A673 (cell line): Measurements from ENCODE around the gene PSMB2. TPM values are rescaled to one million over a fixed set of nuclear protein-coding genes. Genes with fewer than 3 reads are reported as not detected.
A peak's percentile ranks its signal among the peaks of the same experiment; 100 is the strongest.

ENCODE experiments used
- BruUV-seq: library from RNA; stranded (reverse); fragments of 400-500 nt; replicated peaks from 2 replicates; lab custom pipeline; 2021; lab: Mats Ljungman, UMichigan
- CTCF ChIA-PET: fragments of 300-600 bp; sonication (Branson Sonifier 250); formaldehyde crosslinking; loops from one replicate; lab custom pipeline; 2022; ENCODE audit warnings: antibody characterized with exemption; lab: Charles Lee
- POLR2A ChIA-PET: fragments of 300-600 bp; sonication (Branson Sonifier 250); formaldehyde crosslinking; loops from one replicate; lab custom pipeline; 2022; ENCODE audit warnings: antibody characterized with exemption; ENCODE audit not compliant: low non-redundant PET; lab: Charles Lee
- DNase-seq: peaks from one replicate; pipeline ENCODE4 v3.0.0-alpha.2; 2015; ENCODE audit warnings: low spot score
- H3K27ac ChIP-seq: fragments of 200-600 bp; sonication (generic); 2 replicates; pipeline ENCODE4 v1.5.1; 2016; ENCODE audit warnings: mixed run types, low read depth, mild to moderate bottlenecking, mixed read lengths, antibody characterized with exemption, low read length; ENCODE audit not compliant: poor library complexity, severe bottlenecking
- H3K27me3 ChIP-seq: fragments of 200-600 bp; sonication (generic); replicated peaks from 2 replicates; pipeline ENCODE4 v1.6.1; 2017; ENCODE audit warnings: mixed run types, low read depth, mild to moderate bottlenecking, mixed read lengths, antibody characterized with exemption, low read length; ENCODE audit not compliant: insufficient read depth, poor library complexity
- H3K36me3 ChIP-seq: fragments of 200-600 bp; sonication (generic); 2 replicates; pipeline ENCODE4 v1.6.1; 2016; ENCODE audit warnings: mixed run types, mild to moderate bottlenecking, mixed read lengths, antibody characterized with exemption, low read length; ENCODE audit not compliant: insufficient read depth, poor library complexity, severe bottlenecking
- H3K4me1 ChIP-seq: fragments of 200-600 bp; sonication (generic); 2 replicates; pipeline ENCODE4 v1.6.1; 2017; ENCODE audit warnings: mixed run types, mild to moderate bottlenecking, mixed read lengths, antibody characterized with exemption, low read length; ENCODE audit not compliant: insufficient read depth, poor library complexity, severe bottlenecking
- H3K4me3 ChIP-seq: fragments of 200-600 bp; sonication (generic); 2 replicates; pipeline ENCODE4 v1.5.1; 2016; ENCODE audit warnings: low read depth, mixed run types, mild to moderate bottlenecking, mixed read lengths, low read length; ENCODE audit not compliant: poor library complexity, severe bottlenecking
- H3K9me3 ChIP-seq: fragments of 200-600 bp; sonication (generic); 2 replicates; pipeline ENCODE4 v1.6.1; 2016; ENCODE audit warnings: mixed run types, low read depth, mild to moderate bottlenecking, mixed read lengths, antibody characterized with exemption, low read length; ENCODE audit not compliant: poor library complexity, severe bottlenecking
- EZH2 ChIP-seq: fragments of 200-600 bp; sonication (generic); IDR thresholded peaks from 2 replicates; pipeline ENCODE4 v1.6.1; 2017; ENCODE audit warnings: borderline replicate concordance, low read depth, mild to moderate bottlenecking, mixed read lengths, antibody characterized with exemption, low read length; ENCODE audit not compliant: poor library complexity, severe bottlenecking
- intact Hi-C: fragments of 100-400 bp; cut with micrococcal nuclease; formaldehyde crosslinking; loops from one replicate; pipeline ENCODE4 v1.10.0; 2022; ENCODE audit not compliant: unreplicated experiment
- total RNA-seq: library from RNA; stranded (reverse); gene quantifications from 2 replicates; pipeline ENCODE4 v1.2.3, GENCODE V29; 2021
- TF ChIP-seq, protein P1 (sequence below): fragments of 300-800, 200-600 bp; sonication (generic); conservative IDR thresholded peaks from 2 replicates; pipeline ENCODE4 v1.5.1; 2017; ENCODE audit warnings: low read depth, mild to moderate bottlenecking, antibody characterized with exemption, low read length, moderate library complexity, mixed read lengths

PSMB2 gene
- total RNA-seq, 1 experiment from 2014 or later: 169 TPM

DNA sequence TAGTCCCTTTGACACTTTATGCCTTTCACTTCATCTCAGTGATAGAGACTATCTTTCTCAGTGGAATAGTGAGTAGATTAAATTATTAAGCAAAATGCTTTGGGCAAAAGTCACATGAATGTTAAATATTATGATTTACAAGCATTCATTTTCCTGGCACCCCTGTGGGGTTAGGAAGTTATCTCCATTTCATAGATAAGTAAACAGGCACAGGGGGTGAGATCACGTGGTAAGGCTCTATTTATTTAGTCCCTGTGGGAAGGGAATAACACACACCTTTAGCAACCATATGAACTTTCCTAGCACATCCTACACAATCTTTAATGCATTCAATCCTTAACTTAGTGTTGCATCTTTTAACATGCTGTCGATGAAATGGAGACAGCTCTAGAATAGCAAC lies 12.3 kb downstream of the PSMB2 start:
- TSS peak; percentile 7 for BruUV-seq
- Histone ChIP-seq H3K9me3 (no peaks in the 10 kb centered on the region), H3K36me3 (peaks cover 67% of the 10 kb centered on the region), H3K27me3 (no peaks in the 10 kb centered on the region), H3K27ac (no peak overlapping the region), H3K4me3 (no peak overlapping the region), H3K4me1 (peaks cover 5% of the 10 kb centered on the region)
- ChIA-PET POLR2A (no interaction called here), CTCF (no interaction called here)
- TF ChIP-seq, protein P1, sequence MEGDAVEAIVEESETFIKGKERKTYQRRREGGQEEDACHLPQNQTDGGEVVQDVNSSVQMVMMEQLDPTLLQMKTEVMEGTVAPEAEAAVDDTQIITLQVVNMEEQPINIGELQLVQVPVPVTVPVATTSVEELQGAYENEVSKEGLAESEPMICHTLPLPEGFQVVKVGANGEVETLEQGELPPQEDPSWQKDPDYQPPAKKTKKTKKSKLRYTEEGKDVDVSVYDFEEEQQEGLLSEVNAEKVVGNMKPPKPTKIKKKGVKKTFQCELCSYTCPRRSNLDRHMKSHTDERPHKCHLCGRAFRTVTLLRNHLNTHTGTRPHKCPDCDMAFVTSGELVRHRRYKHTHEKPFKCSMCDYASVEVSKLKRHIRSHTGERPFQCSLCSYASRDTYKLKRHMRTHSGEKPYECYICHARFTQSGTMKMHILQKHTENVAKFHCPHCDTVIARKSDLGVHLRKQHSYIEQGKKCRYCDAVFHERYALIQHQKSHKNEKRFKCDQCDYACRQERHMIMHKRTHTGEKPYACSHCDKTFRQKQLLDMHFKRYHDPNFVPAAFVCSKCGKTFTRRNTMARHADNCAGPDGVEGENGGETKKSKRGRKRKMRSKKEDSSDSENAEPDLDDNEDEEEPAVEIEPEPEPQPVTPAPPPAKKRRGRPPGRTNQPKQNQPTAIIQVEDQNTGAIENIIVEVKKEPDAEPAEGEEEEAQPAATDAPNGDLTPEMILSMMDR: no peak
- TF ChIP-seq EZH2: no peak
- DNase-seq: no peak
- intact Hi-C loops: no loop called here

- TF ChIP-seq, protein P1: no peak
- no peak for TF ChIP-seq EZH2
- intact Hi-C loops: no loop called here
- H3K4me1 ChIP-seq: peaks cover 11% of the 10 kb centered on the region
- H3K27ac ChIP-seq: no peak overlapping the region
- CTCF ChIA-PET: no interaction called here
- DNase-seq: no peak
- POLR2A ChIA-PET: no interaction called here
- H3K9me3 ChIP-seq: no peaks in the 10 kb centered on the region
- no peaks in the 10 kb centered on the region for H3K27me3 ChIP-seq
- no peak overlapping the region for H3K4me3 ChIP-seq
- BruUV-seq: no TSS peak
- peaks cover 24% of the 10 kb centered on the region for H3K36me3 ChIP-seq
Observed at GRCh38 chr1:35623832-35624231, 17.5 kb downstream of the PSMB2 start.

DNA sequence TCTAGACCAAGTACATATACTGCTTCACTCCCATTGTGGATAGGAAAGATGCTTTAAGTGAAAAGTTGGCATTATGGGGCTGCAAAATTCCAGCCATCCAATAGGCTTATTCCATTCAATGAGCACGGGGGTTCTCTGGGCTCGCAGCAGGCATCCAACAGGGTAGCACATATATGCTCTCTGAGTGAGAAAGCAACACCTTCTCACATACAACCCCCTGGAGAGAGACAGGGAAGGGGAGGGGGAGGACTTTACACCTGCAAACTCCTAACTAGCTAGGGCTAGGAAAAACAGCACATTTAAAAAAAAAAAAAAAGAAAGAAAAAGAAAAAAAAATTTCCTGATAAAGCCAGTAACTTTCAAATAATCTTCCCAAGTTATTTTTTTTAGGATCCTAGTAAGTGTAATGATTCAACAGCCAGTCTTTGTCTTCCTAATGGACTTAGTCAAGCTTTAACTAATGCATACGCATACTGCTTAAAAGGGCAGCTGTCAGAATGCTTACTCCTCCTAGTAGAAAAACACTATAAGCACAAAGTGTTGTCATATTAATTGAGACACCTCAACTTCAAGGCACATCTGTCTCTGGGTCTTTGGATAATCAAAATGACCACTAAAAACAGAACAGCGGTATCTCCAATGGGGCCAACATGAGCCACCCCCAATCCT lies 18.7 kb downstream of the PSMB2 start:
- POLR2A ChIA-PET: no interaction called here
- peaks cover 22% of the 10 kb centered on the region for H3K36me3 ChIP-seq

More for the DNA sequence above, 18.7 kb downstream of the PSMB2 start:
- Histone ChIP-seq H3K27me3 (no peaks in the 10 kb centered on the region), H3K4me1 (peaks cover 10% of the 10 kb centered on the region), H3K27ac (no peak overlapping the region), H3K4me3 (no peak overlapping the region), H3K9me3 (no peaks in the 10 kb centered on the region)
- no TSS peak for BruUV-seq
- CTCF ChIA-PET: no interaction called here
- intact Hi-C loops: no loop called here
- DNase-seq: peak; percentile 17
- no peak for TF ChIP-seq EZH2
- TF ChIP-seq, protein P1: no peak
